ENCODE measurements around the gene SKA1.
"Not testable (repeated sequence)": the region's sequence is repeated elsewhere in the genome, so short reads cannot be mapped to it uniquely, and the experiment has no call there.

The SKA1 gene

DNA sequence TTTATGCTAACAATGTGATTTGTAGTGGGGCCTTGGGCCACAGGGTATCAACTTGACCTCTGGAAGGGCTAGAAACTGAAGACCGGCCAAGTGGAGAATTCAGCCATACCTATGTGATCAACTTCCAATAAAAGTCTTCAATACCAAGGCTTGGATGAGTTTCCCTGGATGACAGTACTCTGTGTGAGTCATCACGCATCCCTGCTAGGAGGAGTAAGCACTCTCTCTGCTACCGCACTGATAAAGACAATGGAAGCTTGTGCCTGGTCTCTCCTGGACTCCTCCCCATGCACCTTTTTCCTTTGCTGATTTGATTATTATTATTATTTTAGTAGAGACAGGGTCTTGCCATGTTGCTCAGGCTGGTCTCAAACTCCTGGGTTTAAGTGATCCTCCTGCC is 58.1 kb downstream of the SKA1 start:
- DNase-seq (ENCODE audit: low spot score): no peak

DNA sequence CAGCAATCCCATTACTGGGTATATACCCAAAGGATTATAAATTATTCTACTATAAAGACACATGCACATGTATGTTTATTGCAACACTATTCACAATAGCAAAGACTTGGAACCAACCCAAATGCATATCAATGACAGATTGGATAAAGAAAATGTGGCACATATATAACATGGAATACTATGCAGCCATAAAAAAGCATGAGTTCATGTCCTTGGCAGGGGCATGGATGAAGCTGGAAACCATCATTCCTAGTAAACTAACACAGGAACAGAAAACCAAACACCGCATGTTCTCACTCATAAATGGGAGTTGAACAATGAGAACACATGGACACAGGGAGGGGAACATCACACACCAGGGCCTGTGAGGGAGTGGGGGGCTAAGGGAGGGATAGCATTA is 61.9 kb downstream of the SKA1 start:
- DNase-seq (ENCODE audit: low spot score): not testable (repeated sequence)

GRCh38 chr18:50439460-50440015 is 64.7 kb downstream of the SKA1 start:
- no peak for DNase-seq (ENCODE audit: low spot score)

- DNase-seq (ENCODE audit: low spot score): no peak
Observed at GRCh38 chr18:50441016-50441415, 66.2 kb downstream of the SKA1 start.

GRCh38 chr18:50441501-50441900 is 66.7 kb downstream of the SKA1 start:
- DNase-seq (ENCODE audit: low spot score): no peak

Measured in NAMALWA (cell line).